Endothelial cell of umbilical vein (primary cell): ENCODE measurements around the gene TSPAN14. TPM values are rescaled to one million over a fixed set of nuclear protein-coding genes. Genes with fewer than 3 reads are reported as not detected.

ENCODE experiments used
- BruUV-seq: library from RNA; stranded (reverse); fragments of 400-500 nt; replicated peaks from 2 replicates; lab custom pipeline; 2021; lab: Mats Ljungman, UMichigan
- CTCF ChIA-PET: fragments of 300-600, 350-600 bp; sonication (Branson Sonifier 250); formaldehyde crosslinking; loops from one replicate; lab custom pipeline; 2021; ENCODE audit warnings: antibody characterized with exemption, inconsistent platforms; lab: Charles Lee
- POLR2A ChIA-PET: fragments of 300-600, 350-600 bp; sonication (Branson Sonifier 250); formaldehyde crosslinking; loops from one replicate; lab custom pipeline; 2021; ENCODE audit warnings: antibody characterized with exemption, inconsistent platforms; lab: Charles Lee
- DNase-seq: peaks from one replicate; pipeline ENCODE4 v3.0.0-alpha.2; 2011; ENCODE audit warnings: low read depth, low spot score
- FAIRE-seq: peaks from 2 replicates; lab custom pipeline; 2011; peaks lifted over from hg19 to GRCh38; lab: Jason Lieb, UNC
- H2AFZ ChIP-seq: 2 replicates; pipeline ENCODE4 v1.6.0; 2012; ENCODE audit warnings: low read depth, low read length, control low read depth, inconsistent platforms
- H3K27ac ChIP-seq: 2 replicates; pipeline ENCODE4 v1.5.1; 2011; ENCODE audit warnings: low read depth, mild to moderate bottlenecking, control low read depth, low read length, moderate library complexity; ENCODE audit not compliant: insufficient read depth
- H3K27me3 ChIP-seq, 2 experiments: 2 replicates each; pipeline versions ENCODE4 v1.6.0 to v1.6.1; 2011; ENCODE audit warnings: low read length in 2 of 2, mixed read lengths in 1 of 2; ENCODE audit not compliant: control insufficient read depth in 2 of 2, insufficient read depth in 2 of 2
- H3K36me3 ChIP-seq, 2 experiments: 2 replicates in 1 of 2; 3 replicates in 1 of 2; pipeline ENCODE4 v1.5.1; 2011; ENCODE audit warnings: low read length in 2 of 2, mild to moderate bottlenecking in 1 of 2, moderate library complexity in 1 of 2; ENCODE audit not compliant: control insufficient read depth in 2 of 2, insufficient read depth in 2 of 2; ENCODE audit errors: extremely low read depth in 1 of 2
- H3K4me1 ChIP-seq: 3 replicates; pipeline ENCODE4 v1.5.1; 2011; ENCODE audit warnings: mild to moderate bottlenecking, low read length; ENCODE audit not compliant: control insufficient read depth, insufficient read depth; ENCODE audit errors: extremely low read depth
- H3K4me2 ChIP-seq: 2 replicates; pipeline ENCODE4 v1.6.1; 2011; ENCODE audit warnings: low read length, control low read depth, mixed read lengths; ENCODE audit not compliant: insufficient read depth
- H3K4me3 ChIP-seq, 3 experiments: fragments of 200-600 bp in 1 of 3; sonication (generic), shearing (Covaris generic) in 1 of 3; replicated peaks in 1 of 3; 2 replicates each; pipeline ENCODE4 v1.5.1; 2011 to 2016; ENCODE audit warnings: control low read depth in 3 of 3, low read length in 3 of 3, mild to moderate bottlenecking in 2 of 3, inconsistent platforms in 1 of 3, low read depth in 1 of 3, moderate library complexity in 1 of 3; ENCODE audit not compliant: insufficient read depth in 1 of 3
- H3K79me2 ChIP-seq: 2 replicates; pipeline ENCODE4 v1.6.0; 2012; ENCODE audit warnings: low read length, inconsistent platforms; ENCODE audit not compliant: control insufficient read depth, insufficient read depth
- H3K9ac ChIP-seq: replicated peaks from 2 replicates; pipeline ENCODE3; 2011; ENCODE audit warnings: low read length, control low read depth; ENCODE audit not compliant: insufficient read depth; ENCODE audit errors: extremely low read depth
- H3K9me1 ChIP-seq: replicated peaks from 3 replicates; pipeline ENCODE4 v1.6.0; 2011; ENCODE audit warnings: mild to moderate bottlenecking, low read length; ENCODE audit not compliant: control insufficient read depth, insufficient read depth; ENCODE audit errors: extremely low read depth
- H3K9me3 ChIP-seq: replicated peaks from 2 replicates; pipeline ENCODE4 v1.5.1; 2012; ENCODE audit warnings: low read length, inconsistent platforms; ENCODE audit not compliant: control insufficient read depth, insufficient read depth
- H4K20me1 ChIP-seq: replicated peaks from 2 replicates; pipeline ENCODE3; 2011; ENCODE audit warnings: mild to moderate bottlenecking, low read length; ENCODE audit not compliant: control insufficient read depth, insufficient read depth; ENCODE audit errors: extremely low read depth
- EZH2 ChIP-seq: IDR thresholded peaks from 2 replicates; pipeline ENCODE4 v1.6.1; 2012; ENCODE audit warnings: borderline replicate concordance, low read depth, mild to moderate bottlenecking, moderate library complexity, low read length, inconsistent platforms; ENCODE audit not compliant: severe bottlenecking
- FOS ChIP-seq: IDR thresholded peaks from 2 replicates; pipeline ENCODE4 v1.6.1; 2011; ENCODE audit warnings: mild to moderate bottlenecking, low read length, moderate library complexity, borderline replicate concordance; ENCODE audit not compliant: insufficient read depth
- GATA2 ChIP-seq: IDR thresholded peaks from 2 replicates; pipeline ENCODE4 v1.7.0; 2011; ENCODE audit warnings: low read depth, mild to moderate bottlenecking, moderate library complexity, mixed read lengths, low read length; ENCODE audit not compliant: insufficient read length, insufficient read depth
- JUN ChIP-seq: IDR thresholded peaks from 2 replicates; pipeline ENCODE4 v1.6.1; 2011; ENCODE audit warnings: borderline replicate concordance, low read depth; ENCODE audit not compliant: insufficient read length, insufficient read depth
- MAX ChIP-seq: IDR thresholded peaks from 2 replicates; pipeline ENCODE4 v1.6.1; 2011; ENCODE audit not compliant: insufficient read depth, insufficient read length
- MYC ChIP-seq: IDR thresholded peaks from one replicate; pipeline ENCODE4 v1.6.1; 2011; ENCODE audit warnings: mild to moderate bottlenecking, low read depth, low read length
- POLR2A ChIP-seq: IDR thresholded peaks from 2 replicates; pipeline ENCODE4 v1.6.1; 2012; ENCODE audit warnings: low read depth, mild to moderate bottlenecking, control low read depth, low read length
- POLR2AphosphoS5 ChIP-seq: IDR thresholded peaks from 2 replicates; pipeline ENCODE4 v1.6.1; 2012; ENCODE audit warnings: low read depth, mild to moderate bottlenecking, control low read depth, low read length, moderate library complexity; ENCODE audit not compliant: insufficient read depth
- dilution Hi-C: fragments of 300-500 bp; cut with MboI; formaldehyde crosslinking; loops from one replicate; pipeline ENCODE4 v1.15.0; 2019; ENCODE audit warnings: low sequenced_read_pairs; ENCODE audit not compliant: extremely low pct_ligation_motif_present
- intact Hi-C: fragments of 100-400 bp; cut with micrococcal nuclease; formaldehyde crosslinking; loops from one replicate; pipeline ENCODE4 v1.10.0; 2022
- polyA plus RNA-seq, 4 experiments: library from polyadenylated mRNA; depleted of rRNA in 3 of 4; stranded (reverse) in 3 of 4; unstranded in 1 of 4; fragments of >200 nt; gene quantifications; 2 replicates each; pipeline versions ENCODE4 v1.2.1 to v1.2.3, GENCODE V29; 2011 to 2012; ENCODE audit warnings: missing spikeins in 1 of 4
- total RNA-seq: library from RNA; stranded (reverse); gene quantifications from 2 replicates; pipeline ENCODE4 v1.2.3, GENCODE V29; 2021
- TF ChIP-seq, protein P1 (sequence below), 2 donors: IDR thresholded peaks; 1 replicate in 1 of 2; 2 replicates in 1 of 2; pipeline ENCODE4 v1.5.1; 2011; ENCODE audit warnings: low read length in 2 of 2, mild to moderate bottlenecking in 2 of 2, moderate library complexity in 2 of 2, control low read depth in 1 of 2, inconsistent platforms in 1 of 2, low read depth in 1 of 2; ENCODE audit not compliant: insufficient read depth in 1 of 2; ENCODE audit errors: extremely low read depth in 1 of 2

TSPAN14 gene
- total and polyA plus RNA-seq, 2 donors (not counting 3 experiments of a cell fraction or from before 2014, with no cell fraction given): 210 to 242 TPM

- Histone ChIP-seq H2AFZ (no peak overlapping the region), H3K4me1 (peaks cover 2% of the 10 kb centered on the region), H3K79me2 (peaks cover 62% of the 10 kb centered on the region), H3K36me3 (peaks cover 31 to 50% of the 10 kb centered on the region in 2 experiments), H3K4me2 (no peak overlapping the region), H3K9me1 (no peaks in the 10 kb centered on the region), H3K4me3 (no peak overlapping the region), H3K27ac (no peak overlapping the region), H4K20me1 (peaks cover 2% of the 10 kb centered on the region), H3K9ac (no peak overlapping the region), H3K27me3 (no peaks in the 10 kb centered on the region), H3K9me3 (no peaks in the 10 kb centered on the region)
- no peak for TF ChIP-seq EZH2
- no peak for TF ChIP-seq JUN
- TF ChIP-seq, protein P1, sequence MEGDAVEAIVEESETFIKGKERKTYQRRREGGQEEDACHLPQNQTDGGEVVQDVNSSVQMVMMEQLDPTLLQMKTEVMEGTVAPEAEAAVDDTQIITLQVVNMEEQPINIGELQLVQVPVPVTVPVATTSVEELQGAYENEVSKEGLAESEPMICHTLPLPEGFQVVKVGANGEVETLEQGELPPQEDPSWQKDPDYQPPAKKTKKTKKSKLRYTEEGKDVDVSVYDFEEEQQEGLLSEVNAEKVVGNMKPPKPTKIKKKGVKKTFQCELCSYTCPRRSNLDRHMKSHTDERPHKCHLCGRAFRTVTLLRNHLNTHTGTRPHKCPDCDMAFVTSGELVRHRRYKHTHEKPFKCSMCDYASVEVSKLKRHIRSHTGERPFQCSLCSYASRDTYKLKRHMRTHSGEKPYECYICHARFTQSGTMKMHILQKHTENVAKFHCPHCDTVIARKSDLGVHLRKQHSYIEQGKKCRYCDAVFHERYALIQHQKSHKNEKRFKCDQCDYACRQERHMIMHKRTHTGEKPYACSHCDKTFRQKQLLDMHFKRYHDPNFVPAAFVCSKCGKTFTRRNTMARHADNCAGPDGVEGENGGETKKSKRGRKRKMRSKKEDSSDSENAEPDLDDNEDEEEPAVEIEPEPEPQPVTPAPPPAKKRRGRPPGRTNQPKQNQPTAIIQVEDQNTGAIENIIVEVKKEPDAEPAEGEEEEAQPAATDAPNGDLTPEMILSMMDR (IDR thresholded peaks at IDR 0.05; ENCODE audit: extremely low read depth in 1 of 2, insufficient read depth in 1 of 2, low read depth in 1 of 2, low read length in 2 of 2): no peak
- no peak for TF ChIP-seq MYC
- no peak for TF ChIP-seq GATA2
- no peak for TF ChIP-seq FOS
- no peak for TF ChIP-seq POLR2A
- no peak for TF ChIP-seq MAX
- TF ChIP-seq POLR2AphosphoS5: no peak
- ChIA-PET CTCF (interaction anchor here (1.9 kb wide), 1 partner anchor 14 kb away, joined by 5 read pairs; no protein-coding TSS in a partner anchor), POLR2A (no interaction called here)
- dilution Hi-C loops: no loop called here
- DNase-seq (no peak), FAIRE-seq (no peak)
- BruUV-seq: no TSS peak
- intact Hi-C loops: no loop called here
These were observed 32.2 kb upstream of the TSPAN14 start for GRCh38 chr10:80421707-80422536.
